DMS153 treated with DMSO at 0.1 percent for 48 hours (cell line): ENCODE measurements around the gene EXOC2.

Experiments
- DNase-seq: peaks from one replicate; lab custom pipeline; 2025; ENCODE audit not compliant: unreplicated experiment; lab: John Stamatoyannopoulos, UW

Gene EXOC2

DNA sequence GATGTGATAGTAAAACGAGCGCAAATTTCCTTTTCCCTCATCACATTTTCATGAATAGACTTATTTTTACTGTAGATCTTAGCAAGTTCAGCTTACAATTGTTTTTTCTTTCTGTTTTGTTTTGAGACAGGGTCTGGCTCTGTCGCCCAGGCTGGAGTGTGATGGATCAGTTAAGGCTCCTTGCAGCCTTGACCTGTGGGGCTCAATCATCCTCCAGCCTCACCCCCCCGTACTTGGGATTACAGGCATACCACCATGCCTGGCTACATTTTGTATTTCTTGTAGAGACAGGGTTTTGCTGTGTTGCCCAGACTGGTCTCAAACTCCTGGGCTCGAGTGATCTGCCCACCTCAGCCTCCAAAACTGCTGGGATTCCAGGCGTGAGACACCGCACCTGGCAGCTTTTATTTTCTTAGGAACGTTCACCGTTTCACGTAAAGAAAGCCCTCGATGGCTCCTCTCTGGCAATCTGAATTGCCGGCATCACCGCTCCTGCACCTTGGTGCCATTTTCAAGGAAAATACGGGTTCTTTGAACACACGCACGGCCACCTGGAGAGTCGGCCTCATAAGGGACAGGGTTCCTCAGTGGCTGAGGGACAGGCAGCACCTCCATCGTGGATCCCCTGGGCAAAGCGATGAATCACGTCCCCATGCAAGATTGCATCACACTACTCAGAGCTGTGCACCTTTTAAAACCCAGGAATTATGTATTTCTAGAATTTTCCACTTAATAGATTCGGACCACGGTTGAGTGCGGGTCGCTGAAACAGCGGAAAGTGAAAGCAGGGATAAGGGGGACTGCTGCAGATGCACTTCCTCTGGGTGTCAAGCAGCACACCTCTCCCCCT is 222.7 kb downstream of the EXOC2 start:
- no peak for DNase-seq

DNA sequence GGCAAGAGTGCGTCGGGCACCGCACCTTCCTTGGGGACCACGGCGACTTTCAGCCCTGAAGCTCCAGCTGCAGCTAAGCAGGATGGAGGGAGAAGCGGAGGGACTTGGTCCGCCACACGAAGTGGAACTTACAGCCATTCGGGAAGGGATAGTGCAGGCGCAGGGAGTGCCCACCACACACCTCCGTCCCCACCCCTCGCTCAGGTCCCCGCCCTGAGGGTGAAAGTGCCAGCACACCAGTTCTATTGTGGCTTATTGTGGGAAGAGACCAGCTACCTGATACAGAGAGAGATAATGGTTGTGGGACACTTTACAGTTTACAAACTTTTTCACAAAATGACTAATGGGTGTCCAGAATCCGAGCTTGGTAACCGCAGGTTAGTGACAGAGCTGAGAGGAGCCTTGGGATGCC is 225.3 kb downstream of the EXOC2 start:
- DNase-seq, result no peak

DNA sequence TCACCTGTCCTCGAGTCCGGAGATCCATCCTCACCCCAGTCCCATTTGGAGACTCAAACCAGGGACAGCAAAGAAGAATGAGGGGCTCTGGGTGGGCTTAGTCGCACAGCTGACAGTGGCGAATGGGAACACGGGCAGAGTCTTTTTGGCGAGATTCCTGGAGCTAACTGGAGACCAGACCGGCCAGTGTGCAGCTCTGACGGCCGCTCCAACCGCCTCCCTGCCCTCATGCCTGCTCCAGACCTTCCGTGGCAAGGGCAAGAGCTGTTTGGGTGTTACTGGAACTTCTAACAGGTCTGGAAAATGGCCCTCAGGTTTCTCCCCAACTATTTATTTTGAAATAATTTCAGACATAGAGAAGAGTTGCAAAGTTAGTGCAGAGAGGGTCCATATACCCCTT is 225.8 kb downstream of the EXOC2 start:
- DNase-seq, result no peak

DNA sequence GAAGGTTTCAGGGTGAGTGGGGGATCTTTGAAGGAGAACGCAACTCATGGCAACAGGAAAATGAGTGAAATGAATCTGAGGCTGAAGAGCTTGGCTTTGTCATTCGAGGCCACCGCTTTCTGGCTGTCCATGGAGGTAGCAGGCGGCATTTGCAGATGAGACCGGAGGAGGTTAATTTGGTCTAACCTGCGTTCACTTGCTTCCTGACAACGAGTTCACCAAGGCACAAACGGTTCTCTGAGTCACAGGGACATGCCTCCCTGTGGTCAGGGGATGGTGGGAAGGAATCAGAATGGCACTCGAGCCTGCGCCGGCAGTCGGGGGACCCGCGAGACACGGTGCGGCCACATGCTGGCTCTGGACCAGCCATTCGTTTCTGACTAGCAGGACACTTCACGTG is 226.4 kb downstream of the EXOC2 start:
- no peak for DNase-seq

DNA sequence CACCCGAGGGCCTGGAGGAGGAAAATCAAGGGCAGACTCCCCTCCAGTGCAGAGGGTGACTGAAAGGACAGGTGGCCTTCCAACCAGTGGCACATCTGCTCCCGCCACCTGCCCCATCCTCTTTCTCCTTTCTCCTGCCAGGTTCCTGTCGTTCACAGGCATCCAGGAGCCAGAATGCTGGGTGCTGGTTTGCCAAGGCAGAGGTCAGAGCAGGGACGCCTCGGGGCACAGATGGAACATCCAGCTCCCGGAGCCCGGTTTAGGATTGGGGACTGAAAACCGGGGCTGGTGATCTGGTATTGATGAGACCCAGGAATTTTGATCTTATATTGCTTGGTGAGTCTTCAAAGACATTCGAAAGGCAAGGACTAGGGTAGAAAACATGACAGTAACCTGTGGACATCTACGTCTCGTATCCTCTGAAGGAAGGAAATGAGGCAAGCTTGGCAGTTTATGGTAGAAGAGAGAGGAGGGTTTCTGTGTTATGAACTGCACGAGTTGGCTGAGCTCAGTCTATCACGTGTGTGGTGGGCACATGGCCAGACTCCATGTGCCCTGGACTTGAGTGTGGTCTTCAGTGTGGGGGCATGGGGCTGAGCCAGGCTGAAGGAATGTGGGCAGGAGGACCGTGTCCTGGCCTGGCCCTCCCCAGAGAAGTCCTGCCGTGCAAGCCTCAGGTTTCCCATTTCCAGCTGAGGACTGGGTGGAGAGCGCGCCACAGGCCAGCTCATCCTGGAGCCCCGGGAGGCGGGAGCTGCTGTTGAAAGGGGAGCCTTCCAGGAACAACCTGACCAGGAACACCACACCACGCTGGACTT is 227.2 kb downstream of the EXOC2 start:
- no peak for DNase-seq

DNA sequence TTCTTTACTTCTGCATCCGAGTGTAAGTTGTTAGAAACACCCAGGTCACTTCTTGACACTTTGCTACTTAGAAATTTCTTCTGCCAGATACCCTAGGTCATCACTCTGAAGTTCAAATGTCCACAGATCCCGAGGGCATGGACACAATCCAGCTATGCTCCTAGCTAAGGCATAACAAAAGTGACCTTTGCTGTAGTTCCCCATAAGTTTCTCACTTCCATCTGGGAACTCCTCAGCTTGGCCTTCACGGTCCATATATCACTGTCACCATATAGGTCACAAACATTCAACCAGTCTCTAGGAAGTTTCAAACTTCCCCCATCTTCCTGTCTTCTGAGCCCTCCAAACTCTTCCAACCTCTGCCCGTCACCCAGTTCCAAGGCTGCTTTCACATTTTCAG is 236.1 kb downstream of the EXOC2 start:
- no peak for DNase-seq

DNA sequence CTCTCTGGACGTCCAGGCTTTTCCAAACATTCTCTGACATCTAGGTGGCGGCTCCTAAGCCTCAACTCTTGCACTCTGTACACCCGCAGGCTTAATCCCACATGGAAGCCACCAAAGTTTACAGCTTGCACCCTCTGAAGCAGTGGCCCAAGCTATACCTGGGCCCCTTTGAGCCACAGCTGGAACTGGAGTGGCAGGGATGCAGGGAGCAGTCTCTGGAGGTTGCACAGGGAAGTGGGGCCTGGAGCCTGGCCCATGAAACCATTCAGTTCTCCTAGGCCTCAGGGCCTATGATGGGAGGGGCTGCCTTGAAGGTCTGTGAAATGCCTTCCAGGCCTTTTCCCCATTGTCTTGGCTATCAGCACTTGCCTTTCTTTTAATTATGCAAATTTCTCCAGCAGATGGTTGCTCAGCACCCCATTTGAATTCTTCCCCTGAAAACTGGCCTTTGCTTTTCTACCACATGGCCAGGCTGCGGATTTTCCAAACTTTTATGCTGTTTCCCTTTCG is 236.5 kb downstream of the EXOC2 start:
- no peak for DNase-seq

DNA sequence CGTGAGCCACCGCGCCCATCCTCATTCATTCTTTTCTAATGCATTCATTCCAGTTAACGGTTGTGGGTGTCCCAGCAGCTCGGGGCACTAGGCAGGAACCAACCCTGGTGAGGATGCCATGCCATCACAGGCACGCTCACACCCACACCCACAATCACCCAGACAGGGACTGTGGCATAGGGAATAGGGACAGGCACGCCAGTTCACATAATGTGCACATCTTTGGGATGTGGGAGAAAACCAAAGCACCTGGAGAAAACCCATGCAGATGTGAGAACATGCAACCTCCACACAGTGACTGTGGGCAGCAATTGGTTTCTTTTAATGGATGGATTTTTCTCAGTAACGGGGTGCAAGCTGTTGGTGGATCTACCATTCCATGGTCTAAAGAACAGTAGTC is 237.1 kb downstream of the EXOC2 start:
- no peak for DNase-seq

DNA sequence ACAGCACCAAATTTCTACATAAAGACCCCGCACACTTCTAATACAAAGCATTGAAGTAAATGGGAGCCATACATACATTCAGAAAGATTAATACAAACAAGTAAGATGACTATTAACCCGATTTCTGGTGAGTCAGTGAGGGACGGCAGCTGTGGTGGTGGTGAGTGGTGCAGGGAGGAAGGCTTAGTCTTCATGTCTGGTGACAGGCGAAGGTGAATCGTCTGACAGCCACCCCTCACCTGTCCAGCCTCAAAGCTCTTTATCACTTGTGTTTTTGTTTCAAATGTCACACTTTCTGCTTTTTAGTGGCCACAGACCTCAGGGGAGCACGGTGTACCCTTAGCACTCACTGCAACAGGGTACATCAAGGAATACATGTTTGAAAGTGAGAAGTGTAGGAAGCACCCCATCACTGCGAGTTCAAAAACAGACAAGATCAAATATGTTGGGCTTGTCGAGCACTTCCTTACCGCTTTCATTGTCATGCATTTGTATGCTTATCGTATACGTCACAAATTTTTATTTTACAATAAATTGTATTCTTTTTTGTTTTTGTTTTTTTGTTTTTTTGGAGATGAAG is 237.8 kb downstream of the EXOC2 start:
- no peak for DNase-seq

DNA sequence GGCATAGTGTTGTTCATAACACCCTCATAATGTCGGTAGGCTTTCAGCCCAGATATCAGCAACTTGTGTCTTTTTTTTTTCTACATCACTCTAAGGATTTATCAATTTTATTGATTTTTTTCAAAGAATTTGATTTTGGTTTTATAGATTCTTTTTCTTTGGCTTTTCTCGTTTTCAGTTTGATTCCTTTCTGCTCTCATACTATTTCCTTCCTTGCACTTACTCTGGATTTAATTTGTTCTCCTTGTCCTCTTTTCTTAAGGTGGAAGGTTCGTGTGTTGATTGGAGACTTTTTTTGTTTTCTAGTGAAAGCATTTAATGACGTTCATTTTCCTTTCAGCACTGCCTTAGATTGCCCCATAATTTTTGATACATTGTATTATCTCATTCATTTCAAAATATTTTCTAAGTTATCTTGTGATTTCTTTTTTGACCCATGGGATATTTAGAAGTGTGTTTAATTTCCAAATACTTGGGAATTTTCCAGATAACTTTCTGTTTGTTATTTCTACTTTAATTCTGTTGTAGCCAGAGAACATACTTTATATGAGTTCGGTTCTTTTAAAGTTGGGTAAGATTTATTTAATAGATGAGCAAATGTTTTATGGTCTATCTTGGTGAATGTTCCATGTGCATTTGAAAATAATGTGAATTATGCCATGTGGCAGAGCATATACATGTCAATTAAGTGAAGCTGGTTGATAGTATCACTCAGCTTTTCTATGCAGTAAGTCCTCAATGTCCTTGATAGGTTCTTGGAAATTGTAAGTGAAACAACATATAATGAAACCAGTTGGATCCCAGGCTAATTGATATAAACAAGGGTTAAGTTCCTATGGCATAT is 238.6 kb downstream of the EXOC2 start:
- DNase-seq, result no peak

DNA sequence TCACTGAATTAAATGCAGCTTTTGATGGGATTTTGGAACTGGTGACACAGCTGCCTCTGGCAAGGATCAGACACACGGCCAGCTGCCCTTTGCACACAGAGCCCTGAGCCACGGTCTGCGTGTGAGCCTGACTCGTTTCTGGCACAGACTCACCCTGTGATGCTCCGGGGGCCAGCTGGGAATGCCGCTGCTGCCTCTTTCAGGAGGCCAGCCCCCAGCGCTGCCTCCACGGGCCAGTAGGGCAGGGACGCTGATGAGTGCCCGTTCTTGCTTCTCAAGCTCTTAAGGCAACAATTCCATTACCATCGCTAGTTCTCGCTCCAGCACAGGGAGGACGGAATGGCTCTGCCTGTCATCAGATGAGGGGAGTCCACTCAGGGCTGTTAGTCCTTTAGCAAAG is 239.8 kb downstream of the EXOC2 start:
- no peak for DNase-seq

DNA sequence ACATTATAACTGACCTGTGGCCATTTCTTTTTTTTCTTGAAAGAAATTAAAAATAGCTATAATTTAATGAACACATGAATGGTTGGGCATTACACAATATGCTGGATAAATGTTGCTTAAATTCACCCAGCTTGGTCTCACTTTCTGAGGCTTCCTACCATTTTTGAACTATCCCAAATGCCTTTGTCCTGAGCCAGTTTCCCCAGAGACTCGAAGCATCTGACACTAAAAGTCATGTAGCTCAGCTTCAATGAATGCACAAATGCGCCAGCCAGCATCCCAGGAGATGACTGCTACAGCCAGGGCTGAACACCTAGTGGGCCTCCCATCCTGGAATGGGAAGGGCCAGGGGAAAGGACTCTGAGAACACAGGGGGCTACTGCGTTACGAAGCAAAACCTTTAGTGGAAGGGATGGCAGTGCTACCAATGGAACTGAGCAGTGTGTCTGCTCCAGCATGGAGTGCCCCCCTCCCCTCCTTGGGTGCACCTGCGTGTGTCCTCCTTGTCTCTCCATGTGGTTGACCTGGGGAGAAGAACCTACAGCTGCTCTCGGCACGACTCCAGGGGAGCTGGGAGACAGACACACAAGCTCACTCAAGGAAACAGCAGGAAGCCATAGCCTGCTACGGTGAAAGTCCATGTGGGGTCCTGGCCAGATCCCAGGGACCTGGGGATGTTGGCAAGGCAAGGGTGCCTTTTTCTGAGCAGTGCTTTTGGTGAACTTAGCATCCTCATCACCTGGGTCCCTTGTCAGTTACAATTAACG is 240.5 kb downstream of the EXOC2 start:
- DNase-seq, result no peak

DNA sequence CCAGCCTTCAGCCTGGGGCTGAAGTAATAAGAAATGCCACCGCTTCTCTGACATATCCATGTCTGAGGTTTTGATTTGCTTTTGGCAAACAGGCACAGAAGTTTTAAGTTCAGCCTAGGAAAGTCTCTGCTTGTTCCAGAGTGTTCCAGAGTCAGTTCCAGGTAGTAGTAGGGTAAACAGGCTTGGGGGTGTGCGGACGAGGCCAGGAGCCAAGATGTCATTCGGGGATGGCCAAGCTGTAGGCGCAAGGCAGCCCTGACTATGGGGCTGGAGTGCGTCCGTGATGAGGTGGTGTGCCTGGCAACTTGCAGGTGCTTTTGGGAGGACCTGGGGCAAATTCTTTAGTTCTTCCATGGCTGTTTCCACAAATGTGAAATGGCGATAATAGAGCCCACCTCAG is 241.1 kb downstream of the EXOC2 start:
- no peak for DNase-seq

DNA sequence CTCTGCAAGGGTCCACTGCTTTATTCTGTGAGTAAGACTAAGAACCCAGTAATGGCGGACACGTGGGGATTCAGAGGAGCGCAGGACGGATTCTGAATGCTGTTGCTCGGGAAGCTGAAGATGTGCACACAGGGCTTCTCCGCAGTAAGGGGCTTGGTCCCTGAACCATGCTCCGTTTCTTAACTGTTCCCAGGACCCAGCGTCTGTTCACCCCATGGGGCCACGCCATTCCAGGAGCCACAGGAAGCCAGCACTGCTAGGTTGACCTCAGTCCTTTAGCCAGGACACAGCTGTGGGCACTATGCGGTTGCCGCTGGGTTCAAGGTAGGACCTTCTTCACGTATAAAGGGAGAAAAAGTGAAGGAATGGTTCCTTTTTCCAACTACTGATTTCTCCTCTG is 241.6 kb downstream of the EXOC2 start:
- DNase-seq, result no peak

DNA sequence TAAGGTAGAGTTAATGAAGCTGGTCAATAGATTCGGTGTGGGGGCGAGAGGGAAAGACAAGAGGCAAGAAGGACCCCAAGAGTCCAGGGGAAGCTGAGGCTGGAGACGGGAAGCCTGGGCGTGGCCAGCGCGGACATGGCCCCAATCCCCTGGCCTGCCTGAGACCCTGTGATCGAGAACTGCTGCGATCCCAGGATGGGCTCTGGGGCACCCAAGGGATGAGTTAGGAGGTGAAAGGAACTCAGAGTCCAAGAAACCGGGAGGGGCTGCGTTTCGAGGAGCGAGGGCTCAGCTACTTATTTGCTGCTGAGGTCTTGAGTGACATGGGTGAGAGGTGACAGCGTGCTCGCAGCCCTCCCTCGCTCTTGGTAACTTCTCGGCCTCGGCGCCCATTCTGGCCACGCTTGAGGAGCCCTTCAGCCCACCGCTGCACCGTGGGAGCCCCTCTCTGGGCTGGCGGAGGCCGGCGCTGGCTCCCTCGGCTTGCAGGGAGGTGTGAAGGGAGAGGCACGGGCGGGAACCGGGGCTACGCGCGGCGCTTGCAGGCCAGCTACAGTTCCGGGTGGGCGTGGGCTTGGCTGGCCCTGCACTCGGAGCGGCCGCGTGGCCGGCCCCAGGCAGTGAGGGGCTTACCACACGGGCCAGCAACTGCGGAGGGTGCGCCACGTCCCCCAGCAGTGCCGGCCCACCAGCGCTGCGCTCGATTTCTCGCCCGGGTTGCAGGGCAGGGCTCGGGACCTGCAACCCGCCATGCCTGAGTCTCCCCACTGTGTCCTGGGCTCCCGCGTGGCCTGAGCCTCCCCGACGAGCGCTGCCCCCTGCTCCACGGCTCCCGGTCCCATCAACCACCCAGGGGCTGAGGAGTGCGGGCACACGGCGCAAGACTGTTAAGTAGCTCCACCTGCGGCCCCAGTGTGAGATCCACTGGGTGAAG is 243.2 kb downstream of the EXOC2 start:
- DNase-seq, result no peak

DNA sequence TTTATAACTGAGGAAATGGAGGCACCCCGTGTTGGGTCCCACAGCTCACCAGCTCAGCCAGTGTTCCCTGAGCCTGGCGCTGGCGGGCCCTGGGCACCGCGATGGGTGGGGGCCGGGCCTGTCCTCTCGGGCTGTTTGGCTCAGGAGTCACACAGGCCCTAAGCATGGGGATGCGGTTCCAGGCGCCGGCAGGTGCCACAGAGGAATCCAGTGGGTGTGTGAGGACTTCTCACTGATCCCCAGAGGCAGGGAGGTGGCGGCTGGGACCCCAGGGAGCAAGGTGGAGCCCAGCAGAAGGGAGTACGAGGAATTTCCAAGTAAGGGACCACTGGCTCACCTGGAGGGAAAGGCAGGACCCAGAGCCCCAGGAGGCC is 243.9 kb downstream of the EXOC2 start:
- no peak for DNase-seq

DNA sequence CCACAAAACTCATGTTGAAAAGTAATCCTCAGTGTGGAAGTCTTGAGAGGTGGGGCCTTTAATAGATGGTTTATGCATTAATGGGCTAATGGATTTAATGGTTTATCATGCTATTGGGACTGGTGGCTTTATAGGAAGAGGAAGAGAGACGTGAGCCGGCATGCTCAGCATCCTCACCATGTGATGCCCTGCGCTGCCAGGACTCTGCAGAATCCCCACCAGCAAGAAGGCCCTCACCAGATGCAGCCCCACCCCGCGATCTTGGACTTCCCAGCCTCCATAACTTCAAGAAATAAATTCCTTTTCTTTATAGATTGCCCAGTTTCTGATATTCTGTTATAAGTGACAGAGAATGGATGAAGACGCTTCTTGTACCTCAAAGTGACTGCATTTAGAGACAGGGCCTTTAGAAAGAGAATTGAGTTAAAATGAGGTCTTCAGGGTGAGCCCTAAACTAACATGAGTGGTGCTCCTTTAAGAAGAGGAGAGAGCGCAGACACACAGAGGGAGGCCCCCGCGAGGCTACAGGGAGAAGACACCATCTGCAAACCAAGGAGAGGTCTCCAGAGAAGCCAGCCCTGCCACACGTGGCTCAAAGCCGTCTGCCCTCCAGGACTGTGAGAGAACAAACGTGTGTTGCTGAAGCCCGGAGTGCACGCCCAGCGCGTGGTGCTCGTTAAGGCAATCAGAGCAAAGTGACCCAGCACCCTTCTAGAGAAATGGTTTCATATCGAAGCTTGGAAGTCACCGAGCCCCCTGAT is 244.5 kb downstream of the EXOC2 start:
- no peak for DNase-seq

DNA sequence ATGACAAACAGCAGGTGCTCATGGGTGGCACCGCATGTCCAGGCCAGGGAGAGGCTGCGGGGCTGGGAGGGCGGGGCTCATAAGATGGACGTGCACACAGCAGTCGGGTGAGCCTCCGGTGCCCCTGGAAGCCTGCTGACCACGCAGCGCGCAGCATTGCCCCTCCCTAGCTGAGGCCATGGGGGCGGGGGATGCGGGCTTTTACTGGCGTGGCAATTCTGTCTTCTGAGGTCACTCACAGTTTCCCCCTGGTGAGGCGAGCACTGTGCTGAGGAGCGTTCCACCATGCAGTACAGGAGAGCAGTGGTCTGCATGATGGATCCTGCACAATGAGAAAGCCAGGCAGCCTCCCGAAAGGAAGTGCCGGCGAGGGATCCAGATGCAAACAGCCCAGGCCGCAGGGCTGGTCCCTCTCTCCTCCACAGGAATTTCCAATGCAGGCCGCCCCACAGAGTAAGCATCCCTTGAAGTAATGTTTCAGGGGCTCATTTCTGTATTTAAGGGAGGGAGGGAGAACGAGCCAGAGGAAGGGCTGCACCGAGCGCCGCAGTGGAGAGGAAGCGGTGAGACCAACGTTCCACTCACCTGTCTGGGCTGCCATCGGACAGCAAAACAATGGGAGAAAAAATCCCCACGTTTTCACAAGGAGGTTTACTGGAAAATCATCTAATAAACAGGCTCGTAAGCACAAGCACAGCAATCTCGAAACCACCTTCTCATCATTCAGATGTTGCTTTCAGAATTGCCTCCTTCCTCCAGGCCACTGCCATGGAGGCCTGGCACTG is 245.4 kb downstream of the EXOC2 start:
- no peak for DNase-seq
